DMS53 treated with DMSO at 0.1 percent for 48 hours (cell line): ENCODE measurements around the gene PRMT9.

Experiments
- DNase-seq: peaks from one replicate; lab custom pipeline; 2025; ENCODE audit not compliant: unreplicated experiment; lab: John Stamatoyannopoulos, UW

The PRMT9 gene

GRCh38 chr4:147683717-147684700, at the start of gene PRMT9:
PRMT9 (minus strand) TSS chr4:147684163; CDS start chr4:147683987, 176 bp downstream.
- peak; percentile 60 for DNase-seq

GRCh38 chr4:147732518-147733235, 48.7 kb upstream of the PRMT9 start:
- DNase-seq, result no peak

- DNase-seq, result peak; percentile 58
Measured at GRCh38 chr4:147731580-147732517, 47.9 kb upstream of the PRMT9 start, which contains the start of gene ARHGAP10. ARHGAP10 (plus strand) TSS chr4:147732088; CDS start chr4:147732302, 214 bp downstream.

GRCh38 chr4:147730333-147730732, 46.4 kb upstream of the PRMT9 start:
- no peak for DNase-seq

GRCh38 chr4:147727476-147728028, 43.6 kb upstream of the PRMT9 start:
- DNase-seq, result no peak

- no peak for DNase-seq
Measured at GRCh38 chr4:147725673-147726072, 41.7 kb upstream of the PRMT9 start.

GRCh38 chr4:147724468-147725201, 40.7 kb upstream of the PRMT9 start:
- DNase-seq, result no peak

GRCh38 chr4:147723326-147723725, 39.4 kb upstream of the PRMT9 start:
- DNase-seq, result no peak

GRCh38 chr4:147717878-147718277, 33.9 kb upstream of the PRMT9 start:
- no peak for DNase-seq

- DNase-seq, result no peak
Measured at GRCh38 chr4:147714575-147715401, 30.8 kb upstream of the PRMT9 start.

GRCh38 chr4:147709999-147710398, 26.0 kb upstream of the PRMT9 start:
- no peak for DNase-seq

- peak; percentile 30 for DNase-seq
Measured at GRCh38 chr4:147707892-147708672, 24.1 kb upstream of the PRMT9 start.

- DNase-seq, result no peak
Measured at GRCh38 chr4:147704846-147705245, 20.9 kb upstream of the PRMT9 start.

GRCh38 chr4:147696866-147697265, 12.9 kb upstream of the PRMT9 start:
- no peak for DNase-seq

- peak; percentile 31 for DNase-seq
Measured at GRCh38 chr4:147693218-147693617, 9.3 kb upstream of the PRMT9 start.

GRCh38 chr4:147691820-147692219, 7.9 kb upstream of the PRMT9 start:
- DNase-seq, result no peak

GRCh38 chr4:147689067-147689466, 5.1 kb upstream of the PRMT9 start:
- no peak for DNase-seq

- no peak for DNase-seq
Measured at GRCh38 chr4:147683188-147683591, 773 bp downstream of the PRMT9 start.
